ENCODE results near the gene VILL.
A peak's percentile ranks its signal among the peaks of the same experiment; 100 is the strongest.

GRCh38 chr3:37996785-37997301 is 6.3 kb downstream of the VILL start:
- TF ChIP-seq CTCF (IDR thresholded peaks at IDR 0.05; ENCODE audit: insufficient read depth, low read depth, low read length): peak; percentile 96
- no peak for TF ChIP-seq EZH2 (IDR thresholded peaks at IDR 0.05; ENCODE audit: insufficient read depth, low read length)

Data from astrocyte (in vitro differentiated cells and primary cell).